Measurements from ENCODE around the gene DCLK1. TPM values are rescaled to one million over a fixed set of nuclear protein-coding genes. Genes with fewer than 3 reads are reported as not detected.
"Not testable (repeated sequence)": the region's sequence is repeated elsewhere in the genome, so short reads cannot be mapped to it uniquely, and the experiment has no call there.

The DCLK1 gene
- total RNA-seq, 1 experiment from 2014 or later: not detected

GRCh38 chr13:35984776-35985453 lies 146.3 kb downstream of the DCLK1 start:
- H3K36me3 ChIP-seq (ENCODE audit: control insufficient read depth, insufficient read depth, low read length): no peaks in the 10 kb centered on the region
- DNase-seq (ENCODE audit: low read depth, low spot score) (no peak), ATAC-seq (no peak)
- no peaks in the 10 kb centered on the region for H3K9me3 ChIP-seq (ENCODE audit: control insufficient read depth, insufficient read depth, low read depth, low read length)
- no peaks in the 10 kb centered on the region for H3K4me1 ChIP-seq (ENCODE audit: control insufficient read depth, insufficient read depth, low read length)
- H3K4me3 ChIP-seq (ENCODE audit: low read depth in 2 of 2, low read length in 2 of 2): no peak overlapping the region
- CTCF ChIA-PET: no interaction called here
- no peaks in the 10 kb centered on the region for H3K27me3 ChIP-seq (ENCODE audit: control insufficient read depth, insufficient read depth, low read length)
- POLR2A ChIA-PET: no interaction called here
- BruUV-seq (replicated peaks): no TSS peak
- in situ Hi-C loops (cut with HindIII; ENCODE audit: low pct_unique_long_range_greater_than_20kb, low sequenced_read_pairs) (no loop called here), intact Hi-C loops (cut with micrococcal nuclease; ENCODE audit: unreplicated experiment) (no loop called here)
- H3K27ac ChIP-seq (ENCODE audit: low read length): no peak overlapping the region
- no peak for TF ChIP-seq REST (IDR thresholded peaks at IDR 0.05; ENCODE audit: insufficient read depth in 1 of 2, low read depth in 2 of 2, low read length in 1 of 2)

GRCh38 chr13:35984287-35984686 lies 146.9 kb downstream of the DCLK1 start:
- H3K36me3 ChIP-seq (ENCODE audit: control insufficient read depth, insufficient read depth, low read length): no peaks in the 10 kb centered on the region
- no peaks in the 10 kb centered on the region for H3K9me3 ChIP-seq (ENCODE audit: control insufficient read depth, insufficient read depth, low read depth, low read length)
- no peaks in the 10 kb centered on the region for H3K4me1 ChIP-seq (ENCODE audit: control insufficient read depth, insufficient read depth, low read length)
- in situ Hi-C loops (cut with HindIII; ENCODE audit: low pct_unique_long_range_greater_than_20kb, low sequenced_read_pairs): no loop called here
- ChIA-PET CTCF (no interaction called here), POLR2A (no interaction called here)
- TF ChIP-seq POLR2AphosphoS5 (IDR thresholded peaks at IDR 0.05; ENCODE audit: low read depth, low read length) (no peak), REST (IDR thresholded peaks at IDR 0.05; ENCODE audit: insufficient read depth in 1 of 2, low read depth in 2 of 2, low read length in 1 of 2) (no peak)
- no peaks in the 10 kb centered on the region for H3K27me3 ChIP-seq (ENCODE audit: control insufficient read depth, insufficient read depth, low read length)
- no peak for ATAC-seq
- intact Hi-C loops (cut with micrococcal nuclease; ENCODE audit: unreplicated experiment): no loop called here
- no peak overlapping the region for H3K27ac ChIP-seq (ENCODE audit: low read length)
- no peak overlapping the region for H3K4me3 ChIP-seq (ENCODE audit: low read depth in 2 of 2, low read length in 2 of 2)
- BruUV-seq (replicated peaks): no TSS peak
- no peak for DNase-seq (ENCODE audit: low read depth, low spot score)

- in situ Hi-C loops (cut with HindIII; ENCODE audit: low pct_unique_long_range_greater_than_20kb, low sequenced_read_pairs); intact Hi-C loops (cut with micrococcal nuclease; ENCODE audit: unreplicated experiment); H3K9me3 ChIP-seq (ENCODE audit: control insufficient read depth, insufficient read depth, low read depth, low read length); H3K36me3 ChIP-seq (ENCODE audit: control insufficient read depth, insufficient read depth, low read length); POLR2A ChIA-PET; H3K4me1 ChIP-seq (ENCODE audit: control insufficient read depth, insufficient read depth, low read length); H3K27me3 ChIP-seq (ENCODE audit: control insufficient read depth, insufficient read depth, low read length); CTCF ChIA-PET; BruUV-seq (replicated peaks); H3K27ac ChIP-seq (ENCODE audit: low read length); H3K4me3 ChIP-seq (ENCODE audit: low read depth in 2 of 2, low read length in 2 of 2); ATAC-seq; DNase-seq (ENCODE audit: low read depth, low spot score): not testable (repeated sequence)
These were observed 147.5 kb downstream of the DCLK1 start for GRCh38 chr13:35983703-35984102.
